Parathyroid adenoma (tissue), 2 donors: ENCODE measurements around the gene OR9A2.
A peak's percentile ranks its signal among the peaks of the same experiment; 100 is the strongest.

ENCODE experiments used
- H2AFZ ChIP-seq: fragments of 300-600 bp; sonication (generic); one replicate; pipeline ENCODE4 v1.7.0; 2017; ENCODE audit warnings: antibody characterized with exemption, mild to moderate bottlenecking
- H3K27ac ChIP-seq: fragments of 300-600 bp; sonication (generic); one replicate; pipeline ENCODE4 v1.7.0; 2017
- H3K27me3 ChIP-seq: fragments of 300-600 bp; sonication (generic); one replicate; pipeline ENCODE4 v1.7.0; 2017; ENCODE audit warnings: low read length; ENCODE audit not compliant: control insufficient read depth, insufficient read depth
- H3K36me3 ChIP-seq: fragments of 300-600 bp; sonication (generic); one replicate; pipeline ENCODE4 v1.7.0; 2017; ENCODE audit warnings: low read length; ENCODE audit not compliant: control insufficient read depth, insufficient read depth
- H3K4me1 ChIP-seq: fragments of 300-600 bp; sonication (generic); one replicate; pipeline ENCODE4 v1.7.0; 2017; ENCODE audit warnings: control low read depth
- H3K4me2 ChIP-seq: fragments of 300-600 bp; sonication (generic); one replicate; pipeline ENCODE4 v1.7.0; 2017; ENCODE audit warnings: low read length
- H3K4me3 ChIP-seq: fragments of 300-600 bp; sonication (generic); one replicate; pipeline ENCODE4 v1.7.0; 2017; ENCODE audit warnings: low read depth, low read length
- H3K79me2 ChIP-seq: fragments of 300-600 bp; sonication (generic); one replicate; pipeline ENCODE4 v1.7.0; 2017; ENCODE audit warnings: control low read depth
- H3K9ac ChIP-seq: fragments of 300-600 bp; sonication (generic); one replicate; pipeline ENCODE4 v1.7.0; 2017; ENCODE audit warnings: mild to moderate bottlenecking
- H3K9me3 ChIP-seq: fragments of 300-600 bp; sonication (generic); one replicate; pipeline ENCODE4 v1.7.0; 2017; ENCODE audit warnings: low read length; ENCODE audit not compliant: control insufficient read depth
- TF ChIP-seq, protein P1 (sequence below): fragments of 300-600 bp; sonication (generic); IDR thresholded peaks from one replicate; pipeline ENCODE4 v1.7.0; 2017; ENCODE audit warnings: antibody characterized with exemption, mild to moderate bottlenecking
- donor health status: primary hyperparathyroidism.

Gene OR9A2

DNA sequence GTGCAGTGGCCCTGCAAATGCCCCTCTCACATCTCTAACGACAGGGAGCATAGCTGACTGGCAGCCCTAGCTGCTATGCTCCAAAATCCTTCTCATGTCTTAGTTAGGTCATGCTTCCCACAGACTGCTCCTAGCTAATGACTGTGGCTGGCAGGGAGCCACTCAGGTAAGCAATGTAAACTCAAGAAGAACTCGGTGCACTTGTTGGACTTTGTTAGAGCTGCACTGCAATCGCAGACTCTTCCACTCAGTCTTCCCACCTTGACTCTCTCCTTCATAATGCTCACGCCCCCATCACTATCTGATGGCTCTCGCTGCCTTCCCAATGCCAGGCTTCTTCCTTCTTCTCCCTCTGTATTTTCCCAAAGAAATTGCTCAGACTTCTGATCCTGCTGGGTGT lies 24.0 kb downstream of the OR9A2 start:
- no peaks in the 10 kb centered on the region for H3K9me3 ChIP-seq
- no peaks in the 10 kb centered on the region for H3K79me2 ChIP-seq
- H3K27ac ChIP-seq: no peak overlapping the region
- TF ChIP-seq, protein P1, sequence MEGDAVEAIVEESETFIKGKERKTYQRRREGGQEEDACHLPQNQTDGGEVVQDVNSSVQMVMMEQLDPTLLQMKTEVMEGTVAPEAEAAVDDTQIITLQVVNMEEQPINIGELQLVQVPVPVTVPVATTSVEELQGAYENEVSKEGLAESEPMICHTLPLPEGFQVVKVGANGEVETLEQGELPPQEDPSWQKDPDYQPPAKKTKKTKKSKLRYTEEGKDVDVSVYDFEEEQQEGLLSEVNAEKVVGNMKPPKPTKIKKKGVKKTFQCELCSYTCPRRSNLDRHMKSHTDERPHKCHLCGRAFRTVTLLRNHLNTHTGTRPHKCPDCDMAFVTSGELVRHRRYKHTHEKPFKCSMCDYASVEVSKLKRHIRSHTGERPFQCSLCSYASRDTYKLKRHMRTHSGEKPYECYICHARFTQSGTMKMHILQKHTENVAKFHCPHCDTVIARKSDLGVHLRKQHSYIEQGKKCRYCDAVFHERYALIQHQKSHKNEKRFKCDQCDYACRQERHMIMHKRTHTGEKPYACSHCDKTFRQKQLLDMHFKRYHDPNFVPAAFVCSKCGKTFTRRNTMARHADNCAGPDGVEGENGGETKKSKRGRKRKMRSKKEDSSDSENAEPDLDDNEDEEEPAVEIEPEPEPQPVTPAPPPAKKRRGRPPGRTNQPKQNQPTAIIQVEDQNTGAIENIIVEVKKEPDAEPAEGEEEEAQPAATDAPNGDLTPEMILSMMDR: no peak
- H3K4me2 ChIP-seq: peak overlapping the region; percentile 52
- no peaks in the 10 kb centered on the region for H3K36me3 ChIP-seq
- H3K9ac ChIP-seq: no peak overlapping the region
- no peaks in the 10 kb centered on the region for H3K4me1 ChIP-seq
- H2AFZ ChIP-seq: peak overlapping the region; percentile 81
- peak overlapping the region; percentile 25 for H3K4me3 ChIP-seq
- H3K27me3 ChIP-seq: no peaks in the 10 kb centered on the region

DNA sequence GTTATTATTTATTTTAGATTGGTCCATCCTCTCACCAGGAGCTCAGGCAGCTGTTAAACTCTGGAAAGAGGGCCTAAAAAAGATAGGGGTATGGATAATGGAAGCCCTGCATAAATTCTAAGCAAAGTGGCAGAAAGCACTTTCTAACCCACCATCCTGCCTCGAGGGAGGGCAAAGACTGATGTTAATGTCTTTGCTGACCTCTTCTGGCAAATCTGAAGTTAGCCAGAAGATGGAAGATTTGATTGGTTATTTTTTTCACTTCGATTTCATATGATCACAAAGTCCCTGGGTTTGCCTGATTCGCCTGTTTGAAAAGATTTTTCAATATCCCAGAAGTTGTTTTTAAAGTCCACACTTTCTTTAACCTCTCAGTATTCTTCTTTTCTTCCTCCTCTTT lies 24.8 kb downstream of the OR9A2 start:
- H3K9ac ChIP-seq: no peak overlapping the region

GRCh38 chr7:143000648-143001047 lies 26.3 kb downstream of the OR9A2 start:
- H3K9ac ChIP-seq: no peak overlapping the region
- H3K4me3 ChIP-seq: no peak overlapping the region
- H3K36me3 ChIP-seq: no peaks in the 10 kb centered on the region
- H3K27ac ChIP-seq: no peak overlapping the region
- no peak overlapping the region for H3K4me2 ChIP-seq
- no peak overlapping the region for H2AFZ ChIP-seq
- no peaks in the 10 kb centered on the region for H3K27me3 ChIP-seq
- no peaks in the 10 kb centered on the region for H3K79me2 ChIP-seq
- no peaks in the 10 kb centered on the region for H3K4me1 ChIP-seq
- TF ChIP-seq, protein P1: no peak
- no peaks in the 10 kb centered on the region for H3K9me3 ChIP-seq

More for the DNA sequence above, 24.8 kb downstream of the OR9A2 start:
- Histone ChIP-seq H3K9me3 (no peaks in the 10 kb centered on the region), H3K4me2 (no peak overlapping the region), H3K27me3 (no peaks in the 10 kb centered on the region), H3K4me1 (no peaks in the 10 kb centered on the region), H3K36me3 (no peaks in the 10 kb centered on the region), H3K79me2 (no peaks in the 10 kb centered on the region), H3K4me3 (no peak overlapping the region), H2AFZ (no peak overlapping the region), H3K27ac (no peak overlapping the region)
- TF ChIP-seq, protein P1: no peak

- Histone ChIP-seq H2AFZ (no peak overlapping the region), H3K79me2 (no peaks in the 10 kb centered on the region), H3K9me3 (no peaks in the 10 kb centered on the region), H3K36me3 (no peaks in the 10 kb centered on the region), H3K27me3 (no peaks in the 10 kb centered on the region), H3K4me2 (no peak overlapping the region), H3K9ac (no peak overlapping the region), H3K27ac (no peak overlapping the region), H3K4me3 (no peak overlapping the region), H3K4me1 (no peaks in the 10 kb centered on the region)
- TF ChIP-seq, protein P1: no peak
These were observed 27.1 kb downstream of the OR9A2 start for GRCh38 chr7:142999793-143000192.

- Histone ChIP-seq H3K27ac (no peak overlapping the region), H3K79me2 (no peaks in the 10 kb centered on the region), H3K9ac (no peak overlapping the region), H3K36me3 (no peaks in the 10 kb centered on the region), H2AFZ (no peak overlapping the region), H3K4me3 (no peak overlapping the region), H3K9me3 (no peaks in the 10 kb centered on the region), H3K27me3 (no peaks in the 10 kb centered on the region), H3K4me1 (no peaks in the 10 kb centered on the region), H3K4me2 (no peak overlapping the region)
- TF ChIP-seq, protein P1: no peak
These were observed 28.0 kb downstream of the OR9A2 start for GRCh38 chr7:142998966-142999365.
